Omental fat pad (tissue), 4 donors: Measurements from ENCODE around the gene NRM. TPM values are rescaled to one million over a fixed set of nuclear protein-coding genes. Genes with fewer than 3 reads are reported as not detected.
"Not testable (repeated sequence)": the region's sequence is repeated elsewhere in the genome, so short reads cannot be mapped to it uniquely, and the experiment has no call there.

Source experiments
- ATAC-seq: fragments of 150-250 bp; one replicate; pipeline ENCODE4 v1.9.1; 2016; ENCODE audit warnings: mild to moderate bottlenecking, moderate library complexity; ENCODE audit not compliant: low FRiP score
- DNase-seq: peaks from one replicate; pipeline ENCODE4 v3.0.0-alpha.2; 2019; ENCODE audit warnings: low spot score
- total RNA-seq, 4 donors: library from RNA; depleted of rRNA; stranded (reverse); fragments of >200 nt; gene quantifications; one replicate each; pipeline ENCODE4 v1.1.0, GENCODE V29; 2016
- TF ChIP-seq, protein P1 (sequence below), 3 donors: fragments of 450-650 bp; IDR thresholded peaks; one replicate each; pipeline ENCODE4 v1.5.1; 2016 to 2017; ENCODE audit warnings: antibody characterized with exemption in 3 of 3, mild to moderate bottlenecking in 3 of 3, moderate library complexity in 2 of 3

Gene NRM
- total RNA-seq, 4 donors from 2014 or later = 2.9 to 5.8 (median 3.7) TPM

DNA sequence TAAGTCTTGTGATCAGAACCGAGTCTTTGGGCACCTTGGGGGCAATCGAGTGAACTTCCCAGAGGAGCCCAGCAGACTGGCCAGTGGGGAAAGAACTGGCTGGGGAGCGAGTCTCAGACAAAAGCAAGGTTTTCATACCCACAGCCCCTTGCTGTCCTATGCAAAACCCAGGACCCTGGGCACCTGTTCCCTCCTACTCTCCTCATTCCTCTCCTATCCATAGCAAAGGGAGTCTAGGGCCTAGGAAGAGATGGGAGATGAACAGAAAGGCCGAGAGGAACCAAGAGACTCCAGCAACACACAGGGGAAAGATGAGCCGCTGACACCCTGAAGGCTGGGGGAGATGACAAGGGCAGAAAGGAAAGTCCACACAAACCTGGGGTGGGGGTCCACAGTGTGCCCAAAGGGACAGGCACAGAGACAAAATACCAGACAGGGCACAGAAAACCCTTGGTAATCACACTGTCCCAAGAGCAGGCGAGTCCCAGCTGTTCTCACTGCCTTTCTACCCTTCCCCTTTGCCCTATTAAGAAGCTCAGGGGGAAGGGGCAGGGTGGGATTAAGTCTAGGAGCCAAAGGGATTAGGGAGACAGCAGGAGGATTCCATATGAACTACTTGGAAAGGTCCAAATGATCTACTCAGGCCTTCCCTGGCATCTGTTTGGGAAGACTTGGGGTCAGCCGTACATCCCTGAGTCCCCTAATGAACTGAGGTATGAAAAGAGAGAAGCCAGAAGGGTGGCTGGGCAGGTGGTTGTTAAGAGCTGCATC is 10.8 kb downstream of the NRM start:
- TF ChIP-seq, protein P1, sequence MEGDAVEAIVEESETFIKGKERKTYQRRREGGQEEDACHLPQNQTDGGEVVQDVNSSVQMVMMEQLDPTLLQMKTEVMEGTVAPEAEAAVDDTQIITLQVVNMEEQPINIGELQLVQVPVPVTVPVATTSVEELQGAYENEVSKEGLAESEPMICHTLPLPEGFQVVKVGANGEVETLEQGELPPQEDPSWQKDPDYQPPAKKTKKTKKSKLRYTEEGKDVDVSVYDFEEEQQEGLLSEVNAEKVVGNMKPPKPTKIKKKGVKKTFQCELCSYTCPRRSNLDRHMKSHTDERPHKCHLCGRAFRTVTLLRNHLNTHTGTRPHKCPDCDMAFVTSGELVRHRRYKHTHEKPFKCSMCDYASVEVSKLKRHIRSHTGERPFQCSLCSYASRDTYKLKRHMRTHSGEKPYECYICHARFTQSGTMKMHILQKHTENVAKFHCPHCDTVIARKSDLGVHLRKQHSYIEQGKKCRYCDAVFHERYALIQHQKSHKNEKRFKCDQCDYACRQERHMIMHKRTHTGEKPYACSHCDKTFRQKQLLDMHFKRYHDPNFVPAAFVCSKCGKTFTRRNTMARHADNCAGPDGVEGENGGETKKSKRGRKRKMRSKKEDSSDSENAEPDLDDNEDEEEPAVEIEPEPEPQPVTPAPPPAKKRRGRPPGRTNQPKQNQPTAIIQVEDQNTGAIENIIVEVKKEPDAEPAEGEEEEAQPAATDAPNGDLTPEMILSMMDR (IDR thresholded peaks at IDR 0.05) = no peak
- ATAC-seq (no peak), DNase-seq (no peak)

DNA sequence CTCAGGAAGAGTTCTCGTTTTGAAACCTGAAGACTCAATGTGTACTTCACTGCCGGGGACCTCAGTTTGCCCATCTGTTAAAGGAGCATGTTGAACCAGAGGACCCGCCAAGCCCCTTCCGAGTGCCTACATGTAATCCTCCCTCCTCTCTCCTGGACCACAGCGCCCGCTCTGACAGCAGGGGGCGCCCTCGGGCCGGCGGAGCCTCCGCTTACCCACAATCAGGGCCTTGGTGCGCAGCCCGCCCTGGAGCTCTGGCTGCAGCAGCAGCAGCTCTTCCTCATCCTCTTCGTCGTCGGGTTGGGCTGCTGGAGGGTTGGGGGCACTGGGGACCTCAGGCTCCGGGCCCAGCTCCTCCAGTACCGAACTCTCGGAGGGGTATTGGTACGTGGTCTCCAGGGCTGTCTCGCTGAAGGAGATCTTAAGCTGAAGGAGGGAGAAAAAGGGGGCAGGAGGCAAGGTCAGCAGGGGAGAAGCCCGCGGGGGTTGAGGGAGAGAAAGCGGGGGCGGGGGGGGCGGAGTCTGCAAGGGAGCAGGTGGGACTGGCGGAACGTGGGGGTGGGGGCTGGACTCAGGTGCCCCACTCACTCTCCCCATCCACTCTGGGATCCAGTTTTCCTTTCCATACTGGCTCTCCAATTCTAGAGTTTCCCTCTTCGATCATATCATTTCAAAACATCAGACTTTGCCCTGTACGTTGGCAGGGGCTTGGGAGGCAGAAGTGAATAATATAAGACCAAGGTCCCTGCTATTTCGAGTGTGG is 11.6 kb downstream of the NRM start:
- DNase-seq (peak; percentile 62), ATAC-seq (peak; percentile 43)
- TF ChIP-seq, protein P1 (IDR thresholded peaks at IDR 0.05) = peak in 1 of 3 donors; percentile 83

DNA sequence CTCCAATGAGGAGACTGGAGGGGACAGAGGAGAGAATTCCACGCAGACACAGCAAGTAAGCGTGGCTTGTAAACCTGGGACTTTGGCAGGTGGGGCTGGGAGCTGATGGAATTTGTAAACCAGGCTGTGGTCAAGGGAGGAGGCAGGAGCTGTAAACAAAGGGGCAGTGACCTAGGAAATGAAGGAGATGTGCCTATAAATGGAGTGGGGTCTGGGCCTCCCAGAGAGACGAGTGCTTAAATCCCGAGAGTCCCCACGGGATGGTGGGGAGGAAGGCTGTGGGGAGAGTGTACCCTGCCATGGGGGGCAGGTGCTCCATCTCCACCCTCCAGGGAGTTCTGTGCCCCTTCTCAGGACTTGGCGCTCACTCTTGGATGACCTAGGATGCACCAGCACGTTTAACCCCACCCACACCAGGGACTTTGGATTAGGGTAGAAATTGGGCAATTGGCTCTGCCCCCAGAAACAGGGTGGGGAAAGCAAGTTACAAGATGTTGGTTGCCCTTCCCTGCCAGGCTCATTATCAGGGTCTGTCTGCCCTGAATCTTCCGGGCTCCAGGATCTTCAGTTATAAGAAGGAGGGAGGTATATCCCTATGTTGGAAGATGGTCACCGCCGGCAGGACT is 14.0 kb downstream of the NRM start:
- TF ChIP-seq, protein P1 (IDR thresholded peaks at IDR 0.05) = no peak
- no peak for DNase-seq
- no peak for ATAC-seq

DNA sequence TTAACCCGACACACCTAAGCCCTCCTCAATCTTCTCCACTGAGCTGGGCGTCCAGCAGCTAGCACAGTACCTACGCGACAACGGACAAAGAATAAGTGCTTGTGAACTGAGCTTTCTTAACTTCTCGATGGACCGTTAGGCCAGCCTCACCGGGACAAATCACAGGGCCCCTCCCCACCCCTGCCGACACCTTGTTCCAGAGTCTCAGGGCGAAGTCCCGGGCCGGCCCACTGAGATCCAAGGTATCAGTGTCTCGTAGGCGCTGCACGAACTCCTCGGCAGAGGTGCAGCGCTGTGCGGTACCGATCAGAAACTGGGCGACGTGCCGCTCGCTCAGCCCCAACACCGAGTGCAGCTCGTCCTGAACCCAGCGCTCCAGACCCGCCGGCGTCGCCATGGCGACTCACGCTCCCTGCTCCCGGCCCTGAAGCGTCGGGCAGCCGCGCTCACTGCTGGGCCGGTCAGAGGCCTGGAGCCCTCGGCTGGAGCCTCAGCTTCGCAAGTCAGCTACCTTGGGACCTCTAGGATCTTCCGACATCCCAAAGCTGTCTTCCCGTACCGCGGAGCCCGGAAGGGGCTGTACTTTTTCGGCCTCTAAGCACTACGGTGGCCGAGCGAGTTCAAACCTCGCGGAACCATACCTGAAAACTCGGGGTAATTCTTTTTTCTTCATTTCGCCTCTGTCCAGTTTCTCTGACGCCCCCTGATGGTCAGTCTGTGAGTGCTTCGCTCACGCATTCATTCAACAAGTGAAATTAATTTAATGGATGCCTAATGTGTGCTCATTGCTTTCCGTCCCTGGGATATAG is 18.1 kb downstream of the NRM start, which contains the start of gene DHX16:
DHX16 (minus strand) TSS at position 562 of the 809 bp plus-strand sequence; CDS start at position 397, 165 bp downstream.
- ATAC-seq (peak; percentile 84), DNase-seq (peak; percentile 96)
- TF ChIP-seq, protein P1 (IDR thresholded peaks at IDR 0.05) = peak in 2 of 3 donors; percentile 19 to 52

DNA sequence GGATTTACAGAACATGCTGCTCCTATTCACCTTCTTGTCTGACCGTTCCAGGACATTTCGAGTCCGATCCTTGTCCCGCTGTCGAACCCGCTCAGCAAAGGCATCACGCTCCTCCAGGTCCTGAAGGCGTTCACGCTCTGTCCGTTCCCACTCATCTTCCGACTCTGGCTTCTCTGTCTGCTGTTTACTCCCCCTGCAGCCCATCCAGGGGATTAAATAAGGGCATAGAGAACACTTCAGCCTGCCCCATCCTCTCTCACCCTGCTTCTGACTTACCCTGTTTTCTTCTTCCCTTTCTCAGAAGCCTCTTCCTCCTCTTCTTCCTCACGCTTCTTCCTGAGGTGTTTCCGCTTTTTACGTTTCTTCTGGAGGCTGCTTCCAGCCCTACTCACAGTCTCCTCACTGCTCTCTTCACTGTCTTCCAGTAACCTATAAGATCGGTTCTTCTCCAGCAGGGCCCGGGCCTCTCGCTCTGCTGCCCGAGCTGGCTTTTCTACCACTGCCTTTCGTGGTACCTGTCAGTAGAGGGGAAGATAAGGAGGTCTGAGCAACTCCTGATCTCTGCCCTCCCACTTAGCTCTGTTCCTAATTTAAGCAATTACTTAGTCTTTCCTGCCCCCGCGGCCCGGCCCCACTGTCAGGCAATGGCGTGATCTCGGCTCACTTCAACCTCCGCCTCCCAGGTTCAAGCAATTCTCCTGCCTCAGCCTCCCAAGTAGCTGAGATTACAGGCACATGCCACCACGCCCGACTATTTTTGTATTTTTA is 19.8 kb downstream of the NRM start:
- DNase-seq (no peak), ATAC-seq (no peak)
- TF ChIP-seq, protein P1 (IDR thresholded peaks at IDR 0.05) = no peak

DNA sequence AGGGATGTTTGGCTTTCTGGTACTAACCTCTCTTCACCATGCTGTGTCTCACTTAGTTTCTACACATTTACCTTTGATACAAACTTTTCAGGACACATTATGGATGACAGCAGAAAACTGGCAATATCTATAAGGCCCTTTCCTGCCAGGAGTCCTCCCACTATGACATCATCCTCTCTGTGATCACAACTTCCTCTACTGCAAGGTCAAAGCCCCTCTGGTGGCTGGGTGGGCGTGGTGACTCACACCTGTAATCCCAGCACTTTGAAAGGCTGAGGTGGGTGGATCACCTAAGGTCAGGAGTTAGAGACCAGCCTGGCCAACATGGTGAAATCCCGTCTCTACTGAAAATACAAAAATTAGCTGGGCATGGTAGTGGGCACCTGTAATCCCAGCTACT is 24.5 kb downstream of the NRM start:
- not testable (repeated sequence) for DNase-seq, ATAC-seq
